WTC11 (cell line): ENCODE data around the gene SPATA13. TPM values are rescaled to one million over a fixed set of nuclear protein-coding genes. Genes with fewer than 3 reads are reported as not detected.

Experiments
- ATAC-seq: fragments of 200-7000 bp; cut with Tn5 transposase; 2 replicates; pipeline ENCODE4 v1.10.0; 2021; ENCODE audit warnings: mild to moderate bottlenecking, moderate library complexity
- CTCF ChIA-PET: fragments of 300-600 bp; sonication (Branson Sonifier 250); formaldehyde crosslinking; loops from one replicate; lab custom pipeline; 2021; ENCODE audit warnings: antibody characterized with exemption; lab: Charles Lee
- POLR2A ChIA-PET: fragments of 350-600 bp; sonication (Branson Sonifier 250); formaldehyde crosslinking; loops from one replicate; lab custom pipeline; 2021; ENCODE audit warnings: antibody characterized with exemption; lab: Charles Lee
- DNase-seq: peaks from one replicate; pipeline ENCODE4 v3.0.0; 2021; ENCODE audit warnings: low spot score
- H3K27ac Mint-ChIP-seq: 2 replicates; pipeline ENCODE4 v1.8.0; 2021; ENCODE audit warnings: mixed read lengths
- H3K27me3 Mint-ChIP-seq: 2 replicates; pipeline ENCODE4 v1.8.0; 2021; ENCODE audit warnings: low read depth, mild to moderate bottlenecking, moderate library complexity, mixed read lengths
- H3K36me3 Mint-ChIP-seq: 2 replicates; pipeline ENCODE4 v1.8.0; 2021; ENCODE audit warnings: mixed read lengths
- H3K4me1 Mint-ChIP-seq: 2 replicates; pipeline ENCODE4 v1.8.0; 2022; ENCODE audit warnings: mixed read lengths
- H3K4me3 Mint-ChIP-seq: 2 replicates; pipeline ENCODE4 v1.8.0; 2021; ENCODE audit warnings: mild to moderate bottlenecking, moderate library complexity, mixed read lengths
- H3K9me3 Mint-ChIP-seq: 2 replicates; pipeline ENCODE4 v1.8.0; 2021; ENCODE audit warnings: mixed read lengths
- ARID4B ChIP-seq: sonication (generic); formaldehyde crosslinking; IDR thresholded peaks from 2 replicates; pipeline ENCODE4 v1.8.0; 2023; ENCODE audit warnings: missing genetic modification reagents, mild to moderate bottlenecking, borderline replicate concordance
- ATF3 ChIP-seq: sonication (generic); formaldehyde crosslinking; conservative IDR thresholded peaks from 2 replicates; pipeline ENCODE4 v1.8.1; 2022; ENCODE audit warnings: mild to moderate bottlenecking, missing genetic modification reagents
- E2F1 ChIP-seq: sonication (generic); formaldehyde crosslinking; IDR thresholded peaks from 2 replicates; pipeline ENCODE4 v1.8.0; 2022; ENCODE audit warnings: mild to moderate bottlenecking, missing genetic modification reagents
- FOXP1 ChIP-seq: sonication (generic); formaldehyde crosslinking; IDR thresholded peaks from 2 replicates; pipeline ENCODE4 v1.8.0; 2022; ENCODE audit warnings: missing genetic modification reagents, mild to moderate bottlenecking, moderate library complexity, borderline replicate concordance
- FOXP4 ChIP-seq: sonication (generic); formaldehyde crosslinking; IDR thresholded peaks from 2 replicates; pipeline ENCODE4 v1.8.0; 2022; ENCODE audit warnings: mild to moderate bottlenecking, missing genetic modification reagents
- GTF2I ChIP-seq: fragments of 250-450 bp; sonication (Bioruptor Pico); conservative IDR thresholded peaks from 2 replicates; pipeline ENCODE4 v1.4.0; 2021; ENCODE audit warnings: mild to moderate bottlenecking
- JAZF1 ChIP-seq: fragments of 250-450 bp; sonication (Bioruptor Pico); IDR thresholded peaks from 2 replicates; pipeline ENCODE4 v1.9.0; 2021; ENCODE audit warnings: moderate library complexity, mild to moderate bottlenecking, inconsistent platforms
- RELA ChIP-seq: sonication (generic); formaldehyde crosslinking; IDR thresholded peaks from 2 replicates; pipeline ENCODE4 v1.8.1; 2022; ENCODE audit warnings: missing genetic modification reagents, mild to moderate bottlenecking, borderline replicate concordance
- SMAD3 ChIP-seq: sonication (generic); formaldehyde crosslinking; IDR thresholded peaks from 2 replicates; pipeline ENCODE4 v1.8.0; 2022; ENCODE audit warnings: missing genetic modification reagents, mild to moderate bottlenecking, borderline replicate concordance
- TCF7 ChIP-seq: sonication (generic); formaldehyde crosslinking; IDR thresholded peaks from 2 replicates; pipeline ENCODE4 v1.8.0; 2022; ENCODE audit warnings: mild to moderate bottlenecking, low read depth, missing genetic modification reagents, moderate library complexity
- ZBTB21 ChIP-seq: sonication (generic); formaldehyde crosslinking; IDR thresholded peaks from 2 replicates; pipeline ENCODE4 v1.8.1; 2023; ENCODE audit warnings: mild to moderate bottlenecking, missing genetic modification reagents, borderline replicate concordance
- ZNF532 ChIP-seq: fragments of 250-450 bp; sonication (Bioruptor Pico); IDR thresholded peaks from 2 replicates; pipeline ENCODE4 v1.9.0; 2021; ENCODE audit warnings: mild to moderate bottlenecking, borderline replicate concordance
- total RNA-seq: library from RNA; stranded (reverse); gene quantifications from 3 replicates; pipeline ENCODE4 v1.2.3, GENCODE V29; 2021

Gene SPATA13
- total RNA-seq, 1 experiment from 2014 or later: 29.0 TPM

- H3K4me1 Mint-ChIP-seq: no peaks in the 10 kb centered on the region
- ChIA-PET CTCF (interaction anchor here (0.7 kb wide), 1 partner anchor 263 kb away, joined by 3 read pairs; no protein-coding TSS in a partner anchor), POLR2A (no interaction called here)
- no peaks in the 10 kb centered on the region for H3K27me3 Mint-ChIP-seq
- no peaks in the 10 kb centered on the region for H3K9me3 Mint-ChIP-seq
- no peak overlapping the region for H3K4me3 Mint-ChIP-seq
- H3K27ac Mint-ChIP-seq: no peak overlapping the region
- H3K36me3 Mint-ChIP-seq: peaks cover 39% of the 10 kb centered on the region
- DNase-seq: no peak
- ATAC-seq: no peak
- TF ChIP-seq JAZF1 (CRISPR knock-in tag): no peak
- no peak for TF ChIP-seq RELA
- no peak for TF ChIP-seq E2F1 (CRISPR knock-in tag)
- no peak for TF ChIP-seq ATF3 (CRISPR knock-in tag)
- no peak for TF ChIP-seq SMAD3
- no peak for TF ChIP-seq ZNF532 (CRISPR knock-in tag)
- no peak for TF ChIP-seq TCF7
- no peak for TF ChIP-seq FOXP1 (CRISPR knock-in tag)
- TF ChIP-seq FOXP4 (CRISPR knock-in tag): no peak
- no peak for TF ChIP-seq ARID4B (CRISPR knock-in tag)
- no peak for TF ChIP-seq ZBTB21 (CRISPR knock-in tag)
Observed at GRCh38 chr13:24292481-24292880, 132.0 kb downstream of the SPATA13 start.

GRCh38 chr13:24293746-24294145 lies 133.2 kb downstream of the SPATA13 start:
- no peaks in the 10 kb centered on the region for H3K4me1 Mint-ChIP-seq
- no peak overlapping the region for H3K4me3 Mint-ChIP-seq
- no peak for TF ChIP-seq GTF2I
- TF ChIP-seq, all 79 proteins: peak for 0
- ChIA-PET POLR2A (no interaction called here), CTCF (no interaction called here)
- no peak for DNase-seq
- ATAC-seq: no peak
- Mint-ChIP-seq H3K9me3 (no peaks in the 10 kb centered on the region), H3K27me3 (no peaks in the 10 kb centered on the region), H3K27ac (no peak overlapping the region), H3K36me3 (peaks cover 41% of the 10 kb centered on the region)
